ENCODE results near the gene TBCCD1.
A peak's percentile ranks its signal among the peaks of the same experiment; 100 is the strongest.
"Not testable (repeated sequence)": the region's sequence is repeated elsewhere in the genome, so short reads cannot be mapped to it uniquely, and the experiment has no call there.

Gene TBCCD1

DNA sequence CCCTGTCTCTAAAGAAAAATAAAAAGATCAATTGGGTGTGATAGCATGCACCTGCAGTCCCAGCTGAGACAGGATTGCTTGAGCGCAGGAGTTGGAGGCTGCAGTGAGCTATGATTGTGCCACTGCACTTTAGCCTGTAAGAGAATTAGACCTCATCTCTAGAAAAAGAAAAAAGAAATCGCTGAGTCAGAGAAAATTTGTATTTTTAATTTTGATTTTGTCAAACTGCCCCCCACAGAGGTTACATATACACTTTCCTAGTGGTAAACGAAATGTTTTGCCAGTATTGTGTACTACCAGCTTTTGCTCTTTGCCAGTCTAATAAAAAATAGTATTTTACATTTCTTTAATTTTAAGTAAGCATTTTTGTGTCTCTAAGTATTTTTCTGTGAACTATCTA, 17.6 kb downstream of the TBCCD1 start:
- DNase-seq, result no peak

GRCh38 chr3:186544281-186544680, 22.9 kb downstream of the TBCCD1 start, which contains the start of gene CRYGS:
TSS of gene CRYGS (minus strand) at chr3:186544380. CDS start at chr3:186544326, 54 bp downstream.
- no peak for DNase-seq

DNA sequence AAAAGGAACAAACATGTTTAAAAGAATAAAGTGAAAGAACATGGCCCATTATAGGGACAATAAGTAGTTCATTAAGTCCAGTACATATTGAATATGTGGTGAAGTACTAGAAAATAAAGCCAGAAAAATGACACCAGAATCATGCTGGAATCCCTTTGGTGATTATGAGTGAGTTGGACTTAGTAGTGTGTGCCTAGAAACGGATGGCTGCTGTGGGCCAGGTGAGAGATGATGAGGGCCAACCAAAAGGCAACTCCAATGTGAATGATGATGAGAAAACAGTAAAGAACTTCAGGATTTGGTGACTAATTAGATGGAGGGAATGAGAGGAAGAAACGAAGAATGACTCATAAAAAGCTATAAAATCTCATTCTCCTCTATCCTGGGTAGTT, 26.3 kb downstream of the TBCCD1 start:
- no peak for DNase-seq

- DNase-seq, result peak; percentile 23
These were observed 26.8 kb downstream of the TBCCD1 start for GRCh38 chr3:186540221-186540834.

GRCh38 chr3:186538779-186539178, 28.4 kb downstream of the TBCCD1 start:
- no peak for DNase-seq

- DNase-seq, result no peak
These were observed 30.0 kb downstream of the TBCCD1 start for GRCh38 chr3:186536883-186537844.

GRCh38 chr3:186534113-186534669, 32.9 kb downstream of the TBCCD1 start:
- no peak for DNase-seq

DNA sequence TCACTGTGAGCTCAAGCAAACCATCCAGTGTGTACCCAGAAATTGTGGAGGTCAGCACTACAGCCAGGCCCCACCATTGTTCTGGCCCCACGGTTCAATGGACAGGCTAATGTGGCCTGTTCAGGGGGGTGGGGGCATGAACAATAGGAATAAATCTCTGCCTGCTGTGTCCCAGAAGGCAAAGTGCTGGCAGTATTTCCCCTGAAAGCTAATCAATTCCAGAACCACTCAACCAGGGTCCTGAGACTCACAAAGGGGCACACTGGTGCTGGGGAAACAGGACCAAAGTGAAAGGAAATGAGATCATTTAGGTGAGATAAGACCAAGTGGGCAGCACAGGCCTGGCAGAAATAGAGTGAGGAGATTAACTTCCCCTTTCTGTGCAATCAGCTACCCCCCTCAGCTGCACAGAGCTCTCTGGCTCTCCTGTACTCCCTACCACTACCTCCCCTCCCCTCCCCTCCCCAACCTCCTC, 34.5 kb downstream of the TBCCD1 start:
- no peak for DNase-seq

DNA sequence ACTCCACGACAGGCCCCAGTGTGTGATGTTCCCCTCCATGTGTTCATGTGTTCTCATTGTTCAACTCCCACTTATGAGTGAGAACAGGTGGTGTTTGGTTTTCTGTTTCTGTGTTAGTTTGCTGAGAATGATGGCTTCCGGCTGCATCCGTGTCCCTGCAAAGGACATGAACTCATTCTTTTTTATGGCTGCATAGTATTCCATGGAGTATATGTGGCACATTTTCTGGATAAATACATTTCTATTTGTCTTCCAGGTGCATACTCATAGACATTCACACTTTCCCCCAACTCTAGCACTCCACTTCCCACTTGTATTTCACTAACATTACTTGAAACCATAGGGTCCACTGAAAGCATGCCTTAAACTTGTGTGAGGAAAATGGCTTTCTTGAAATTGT, 35.4 kb downstream of the TBCCD1 start:
- DNase-seq, result not testable (repeated sequence)

GRCh38 chr3:186530415-186530814, 36.7 kb downstream of the TBCCD1 start:
- DNase-seq, result no peak

- DNase-seq, result no peak
These were observed 37.7 kb downstream of the TBCCD1 start for GRCh38 chr3:186529201-186529999.

DNA sequence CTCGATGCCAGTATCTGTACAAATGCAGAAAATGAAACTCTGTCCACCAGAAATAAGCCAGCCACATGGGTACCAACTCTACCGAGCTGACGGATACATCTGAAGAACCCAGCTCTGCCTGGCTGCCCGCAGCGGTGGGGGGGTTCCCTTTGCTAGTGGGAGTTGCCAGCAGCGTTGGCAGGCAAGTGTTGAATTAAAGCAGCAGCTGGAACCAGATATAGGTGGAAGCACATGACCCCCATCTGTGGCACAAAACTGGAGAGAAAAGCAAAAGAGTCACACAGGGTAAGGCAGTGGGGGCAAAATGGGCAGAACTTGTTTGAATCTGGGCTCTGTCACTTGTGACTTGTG, 40.9 kb downstream of the TBCCD1 start:
- no peak for DNase-seq

GRCh38 chr3:186525369-186526255, 41.5 kb downstream of the TBCCD1 start:
- DNase-seq, result no peak

DNA sequence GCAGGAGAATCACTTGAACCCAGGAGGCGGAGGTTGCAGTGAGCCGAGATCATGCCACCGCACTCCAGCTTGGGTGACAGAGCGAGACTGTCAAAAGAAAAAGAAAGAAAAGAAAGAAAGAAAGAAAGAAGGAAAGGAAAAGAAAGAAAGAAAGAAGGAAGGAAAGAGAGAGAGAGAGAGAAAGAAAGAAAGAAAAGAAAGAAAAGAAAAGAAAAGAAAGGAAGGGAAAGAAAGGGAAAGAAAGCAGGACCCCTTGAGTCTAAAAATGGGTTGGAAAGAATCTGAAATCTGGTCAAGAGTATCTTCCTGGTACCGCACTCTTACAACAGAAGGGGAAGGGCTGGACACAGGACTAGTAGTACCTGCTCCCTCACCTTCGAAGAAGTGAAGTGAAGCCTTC, 42.5 kb downstream of the TBCCD1 start:
- no peak for DNase-seq

- DNase-seq, result no peak
These were observed 43.7 kb downstream of the TBCCD1 start for GRCh38 chr3:186523434-186523833.

GRCh38 chr3:186523022-186523421, 44.1 kb downstream of the TBCCD1 start:
- no peak for DNase-seq

DNA sequence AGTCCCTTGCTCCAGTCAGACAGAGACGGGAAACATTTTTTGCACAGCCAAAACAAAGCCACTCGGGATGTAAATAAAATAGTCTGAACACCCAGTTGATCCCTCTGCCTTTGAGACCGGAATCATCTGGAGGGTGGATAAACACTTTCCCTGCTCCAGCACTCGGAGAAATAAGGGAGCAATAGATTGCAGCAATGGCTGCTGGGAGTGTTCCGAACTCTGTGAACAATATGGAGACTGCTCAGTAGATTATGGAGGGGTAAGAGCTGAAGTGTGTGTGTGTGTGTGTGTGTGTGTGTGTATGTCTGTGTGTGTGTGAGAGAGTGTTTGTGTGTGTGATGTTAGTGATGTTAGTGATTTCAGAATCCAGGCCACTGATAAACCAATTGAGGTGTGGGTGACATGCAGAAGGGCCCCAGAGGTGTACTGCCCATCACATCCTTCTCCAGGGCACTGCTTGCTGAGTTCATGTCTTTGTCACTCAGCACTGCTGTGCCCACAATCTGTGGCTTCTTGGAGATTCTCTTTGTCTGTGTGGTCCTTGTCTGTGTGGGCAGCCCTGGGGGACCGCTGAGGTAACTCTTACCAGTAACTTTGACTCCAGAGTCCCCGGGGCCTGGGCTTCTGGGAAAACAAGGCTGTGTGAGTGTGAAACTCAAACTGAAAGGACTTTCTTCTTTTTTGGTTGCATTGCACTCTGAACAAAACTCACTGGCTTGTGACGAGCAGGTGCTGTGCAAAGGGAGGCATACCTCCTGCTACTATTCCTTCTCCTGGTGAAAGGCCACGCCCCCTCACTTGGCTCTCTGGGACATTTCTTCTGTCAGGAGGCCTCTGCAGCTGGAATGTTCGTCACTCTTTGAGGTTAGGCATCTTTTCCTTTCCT, 45.9 kb downstream of the TBCCD1 start:
- no peak for DNase-seq

DNA sequence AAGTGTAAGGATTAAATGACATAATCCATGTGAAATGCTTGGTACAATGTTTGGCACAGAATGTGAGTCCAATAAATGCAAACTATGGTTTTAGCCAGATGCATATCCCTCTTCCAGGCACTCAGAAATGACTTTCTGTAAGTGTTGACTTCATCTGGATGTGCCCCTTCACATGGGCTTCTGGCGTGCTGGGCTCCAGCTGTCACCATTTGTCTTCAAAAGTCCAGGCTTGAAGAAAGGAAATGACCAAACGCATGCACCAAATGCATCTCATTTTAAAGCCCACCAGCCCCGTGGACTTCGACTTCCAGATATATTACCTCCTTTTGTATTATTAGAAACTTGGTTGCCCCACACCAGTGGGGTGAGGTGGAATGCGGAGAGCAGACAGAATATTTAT, 46.7 kb downstream of the TBCCD1 start:
- no peak for DNase-seq

- DNase-seq, result no peak
These were observed 48.0 kb downstream of the TBCCD1 start for GRCh38 chr3:186519021-186519658.

- DNase-seq, result no peak
These were observed 49.9 kb downstream of the TBCCD1 start for GRCh38 chr3:186517218-186517617.

Measured in SHP77 treated with DMSO at 0.1 percent for 48 hours (cell line).